ENCODE measurements around the gene ANAPC2.

Gene ANAPC2

DNA sequence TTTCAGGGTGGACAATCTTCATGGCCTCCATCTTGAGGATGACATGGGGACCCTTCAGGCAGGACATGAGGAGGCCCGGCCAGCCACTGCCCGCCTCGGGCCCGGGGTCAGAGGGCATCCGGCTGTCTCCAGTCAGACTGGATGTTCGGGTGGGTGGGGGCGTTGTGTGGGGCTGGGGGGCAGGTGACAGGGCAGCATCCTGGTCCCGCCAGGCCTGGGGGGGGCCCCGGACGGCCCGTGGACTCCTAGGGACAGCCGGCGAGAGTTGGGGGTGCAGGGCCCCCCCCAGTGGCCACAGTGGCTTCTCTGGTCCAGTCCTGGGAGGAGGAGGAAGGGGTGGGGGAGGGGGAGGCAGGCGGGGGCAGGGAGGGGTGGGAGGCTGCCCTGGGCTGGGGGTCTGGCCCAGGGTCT is 32.7 kb upstream of the ANAPC2 start:
- peaks cover 0 to 43% (median 36%) of the 10 kb centered on the region in 5 donors for H3K4me1 ChIP-seq (ENCODE audit: control insufficient read depth in 5 of 5, insufficient read depth in 5 of 5, low read length in 5 of 5)
- H3K36me3 ChIP-seq (ENCODE audit: control insufficient read depth in 5 of 5, insufficient read depth in 5 of 5, low read length in 5 of 5), result peaks cover 0 to 7% (median 1%) of the 10 kb centered on the region in 5 donors
- no peak overlapping the region for H3K27ac ChIP-seq (ENCODE audit: low read depth, low read length)
- no peak overlapping the region for H3K9ac ChIP-seq (ENCODE audit: low read length in 5 of 5)
- no peaks in the 10 kb centered on the region for H3K9me3 ChIP-seq (ENCODE audit: control insufficient read depth in 5 of 5, low read length in 5 of 5)
- H3K4me3 ChIP-seq (ENCODE audit: low read depth in 1 of 5, low read length in 5 of 5), result no peak overlapping the region
- peaks cover 0 to 4% (median 0%) of the 10 kb centered on the region in 5 donors for H3K27me3 ChIP-seq (ENCODE audit: control insufficient read depth in 5 of 5, insufficient read depth in 4 of 5, low read length in 5 of 5)

DNA sequence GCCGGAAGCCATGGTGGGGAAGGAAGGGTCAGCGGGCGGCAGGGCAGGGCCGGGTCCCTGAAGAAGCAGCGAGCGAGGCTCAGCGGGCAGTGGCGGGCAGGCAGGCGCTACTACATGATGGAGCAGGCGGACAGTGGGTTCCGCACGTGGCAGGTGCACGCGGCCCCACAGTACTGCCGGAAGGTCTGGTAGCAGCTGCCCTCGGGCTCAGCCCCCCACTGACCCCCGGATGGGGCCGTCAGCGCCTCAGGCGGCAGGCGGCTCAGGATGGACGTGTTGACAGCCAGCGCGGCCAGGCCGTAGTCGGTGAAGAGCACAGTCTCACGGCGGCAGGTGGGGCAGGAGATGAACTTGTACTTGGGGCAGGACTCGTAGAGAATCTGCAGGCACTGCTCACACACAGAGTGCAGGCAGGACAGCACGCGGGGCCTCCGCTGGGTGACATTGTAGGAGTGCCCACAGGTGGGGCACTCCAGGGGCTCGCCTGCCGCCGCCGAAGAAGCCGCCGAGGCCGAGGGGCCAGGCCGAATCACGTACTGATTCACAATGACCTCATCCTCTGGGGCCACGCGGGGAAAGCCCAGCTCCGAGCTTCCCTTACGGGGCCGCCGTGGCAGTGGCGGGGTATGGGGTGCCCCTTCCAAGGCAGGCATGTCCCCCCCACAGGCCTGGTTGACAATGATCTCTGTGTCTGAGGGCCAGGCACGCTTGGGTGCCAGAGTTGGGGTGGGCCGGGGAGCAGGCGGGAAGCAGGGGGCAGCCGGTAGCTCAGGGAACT is 32.1 kb upstream of the ANAPC2 start:
- Histone ChIP-seq H3K27ac (ENCODE audit: low read depth, low read length) (no peak overlapping the region), H3K27me3 (ENCODE audit: control insufficient read depth in 5 of 5, insufficient read depth in 4 of 5, low read length in 5 of 5) (peaks cover 0 to 4% (median 0%) of the 10 kb centered on the region in 5 donors), H3K4me1 (ENCODE audit: control insufficient read depth in 5 of 5, insufficient read depth in 5 of 5, low read length in 5 of 5) (peaks cover 0 to 43% (median 36%) of the 10 kb centered on the region in 5 donors), H3K36me3 (ENCODE audit: control insufficient read depth in 5 of 5, insufficient read depth in 5 of 5, low read length in 5 of 5) (peaks cover 0 to 9% (median 5%) of the 10 kb centered on the region in 5 donors), H3K9me3 (ENCODE audit: control insufficient read depth in 5 of 5, low read length in 5 of 5) (no peaks in the 10 kb centered on the region), H3K4me3 (ENCODE audit: low read depth in 1 of 5, low read length in 5 of 5) (no peak overlapping the region), H3K9ac (ENCODE audit: low read length in 5 of 5) (no peak overlapping the region)

DNA sequence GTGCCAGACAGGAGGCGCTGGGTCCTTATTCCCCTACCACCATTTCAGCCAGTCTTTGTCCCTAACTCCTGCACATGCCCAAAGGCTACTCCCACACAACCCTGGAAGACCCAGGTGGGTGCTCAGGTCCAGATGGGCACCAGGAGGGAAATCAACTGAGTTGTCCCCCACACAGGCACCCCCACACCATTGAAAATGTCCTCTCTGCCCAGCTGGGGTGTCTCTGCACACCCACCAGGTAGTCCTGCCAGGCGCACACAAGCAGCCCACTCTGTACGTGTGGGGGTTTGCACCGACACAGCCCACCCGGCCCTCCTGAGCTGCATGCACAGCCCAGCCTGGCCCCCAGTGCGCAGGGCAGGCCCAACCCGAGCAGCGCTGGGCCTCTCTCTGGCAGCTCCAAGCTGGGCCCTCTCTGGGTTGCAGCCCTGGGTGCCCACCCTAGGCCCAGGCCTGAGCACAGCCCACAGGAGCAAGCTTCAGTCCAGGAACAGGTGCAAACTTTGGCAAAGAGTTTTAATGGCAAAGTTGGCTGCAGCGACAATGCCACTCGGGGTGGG is 31.5 kb upstream of the ANAPC2 start:
- Histone ChIP-seq H3K36me3 (ENCODE audit: control insufficient read depth in 5 of 5, insufficient read depth in 5 of 5, low read length in 5 of 5) (peaks cover 0 to 11% (median 8%) of the 10 kb centered on the region in 5 donors), H3K27me3 (ENCODE audit: control insufficient read depth in 5 of 5, insufficient read depth in 4 of 5, low read length in 5 of 5) (no peaks in the 10 kb centered on the region), H3K9ac (ENCODE audit: low read length in 5 of 5) (no peak overlapping the region), H3K4me3 (ENCODE audit: low read depth in 1 of 5, low read length in 5 of 5) (no peak overlapping the region), H3K4me1 (ENCODE audit: control insufficient read depth in 5 of 5, insufficient read depth in 5 of 5, low read length in 5 of 5) (peaks cover 0 to 43% (median 36%) of the 10 kb centered on the region in 5 donors), H3K27ac (ENCODE audit: low read depth, low read length) (no peak overlapping the region), H3K9me3 (ENCODE audit: control insufficient read depth in 5 of 5, low read length in 5 of 5) (no peaks in the 10 kb centered on the region)

DNA sequence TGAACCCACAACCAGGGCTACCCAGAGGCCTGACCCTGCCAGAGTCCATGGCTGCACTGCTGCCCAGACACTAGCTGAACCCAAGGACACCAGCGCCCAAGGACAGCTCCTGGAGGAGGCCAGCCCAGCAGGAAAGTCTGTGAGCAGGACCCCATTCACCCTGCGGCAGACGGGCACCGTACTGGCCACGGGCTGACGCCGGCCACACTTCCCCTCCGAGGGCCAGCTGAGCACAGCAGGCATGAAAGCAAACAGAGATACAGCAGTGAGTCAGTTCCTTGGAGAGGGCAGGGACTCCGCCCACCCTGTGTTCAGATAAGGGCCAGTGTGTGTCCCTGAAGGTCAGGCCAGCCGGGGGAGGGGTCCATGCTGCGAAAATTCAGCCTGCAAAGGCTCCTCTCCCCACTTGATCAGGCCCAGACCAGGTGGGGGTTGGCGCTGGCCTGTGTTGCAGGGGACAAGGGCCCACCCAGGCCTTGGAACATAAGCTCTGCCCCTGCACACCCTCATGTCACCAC is 30.5 kb upstream of the ANAPC2 start:
- Histone ChIP-seq H3K36me3 (ENCODE audit: control insufficient read depth in 5 of 5, insufficient read depth in 5 of 5, low read length in 5 of 5) (peaks cover 0 to 15% (median 12%) of the 10 kb centered on the region in 5 donors), H3K9me3 (ENCODE audit: control insufficient read depth in 5 of 5, low read length in 5 of 5) (no peaks in the 10 kb centered on the region), H3K4me1 (ENCODE audit: control insufficient read depth in 5 of 5, insufficient read depth in 5 of 5, low read length in 5 of 5) (peaks cover 0 to 38% (median 32%) of the 10 kb centered on the region in 5 donors), H3K27me3 (ENCODE audit: control insufficient read depth in 5 of 5, insufficient read depth in 4 of 5, low read length in 5 of 5) (no peaks in the 10 kb centered on the region), H3K27ac (ENCODE audit: low read depth, low read length) (no peak overlapping the region), H3K9ac (ENCODE audit: low read length in 5 of 5) (no peak overlapping the region), H3K4me3 (ENCODE audit: low read depth in 1 of 5, low read length in 5 of 5) (no peak overlapping the region)

DNA sequence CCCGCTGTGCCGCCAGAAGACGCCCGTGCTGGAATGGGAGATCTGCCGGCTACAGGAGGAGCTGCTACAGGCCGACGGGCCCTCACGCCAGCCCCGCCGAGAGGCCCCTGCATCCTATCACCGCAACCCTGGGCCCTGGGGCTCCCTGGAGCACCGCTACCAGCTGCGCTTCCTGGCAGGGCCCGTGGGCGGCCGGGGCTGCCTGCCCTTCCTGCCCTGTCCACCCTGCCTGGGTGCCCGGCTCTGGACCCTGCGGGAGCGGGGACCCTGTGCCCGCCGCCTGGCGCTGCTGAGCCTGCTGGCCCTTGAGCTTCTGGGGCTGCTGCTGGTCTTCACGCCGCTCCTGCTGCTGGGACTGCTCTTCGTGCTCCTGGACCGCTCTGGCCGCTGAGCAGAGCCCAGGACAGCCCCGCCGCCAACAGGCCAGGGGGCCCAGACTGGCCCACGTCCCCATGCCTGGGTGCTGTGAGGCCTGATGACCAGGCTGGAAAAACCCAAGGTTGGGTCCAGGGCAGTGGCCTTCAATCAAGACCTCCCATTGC is 29.9 kb upstream of the ANAPC2 start:
- H3K9me3 ChIP-seq (ENCODE audit: control insufficient read depth in 5 of 5, low read length in 5 of 5), result no peaks in the 10 kb centered on the region
- H3K27me3 ChIP-seq (ENCODE audit: control insufficient read depth in 5 of 5, insufficient read depth in 4 of 5, low read length in 5 of 5), result no peaks in the 10 kb centered on the region
- H3K9ac ChIP-seq (ENCODE audit: low read length in 5 of 5), result peak overlapping the region in 1 of 5 donors; percentile 77
- no peak overlapping the region for H3K27ac ChIP-seq (ENCODE audit: low read depth, low read length)
- peaks cover 0 to 36% (median 29%) of the 10 kb centered on the region in 5 donors for H3K4me1 ChIP-seq (ENCODE audit: control insufficient read depth in 5 of 5, insufficient read depth in 5 of 5, low read length in 5 of 5)
- H3K36me3 ChIP-seq (ENCODE audit: control insufficient read depth in 5 of 5, insufficient read depth in 5 of 5, low read length in 5 of 5), result peaks cover 0 to 15% (median 12%) of the 10 kb centered on the region in 5 donors
- H3K4me3 ChIP-seq (ENCODE audit: low read depth in 1 of 5, low read length in 5 of 5), result no peak overlapping the region

DNA sequence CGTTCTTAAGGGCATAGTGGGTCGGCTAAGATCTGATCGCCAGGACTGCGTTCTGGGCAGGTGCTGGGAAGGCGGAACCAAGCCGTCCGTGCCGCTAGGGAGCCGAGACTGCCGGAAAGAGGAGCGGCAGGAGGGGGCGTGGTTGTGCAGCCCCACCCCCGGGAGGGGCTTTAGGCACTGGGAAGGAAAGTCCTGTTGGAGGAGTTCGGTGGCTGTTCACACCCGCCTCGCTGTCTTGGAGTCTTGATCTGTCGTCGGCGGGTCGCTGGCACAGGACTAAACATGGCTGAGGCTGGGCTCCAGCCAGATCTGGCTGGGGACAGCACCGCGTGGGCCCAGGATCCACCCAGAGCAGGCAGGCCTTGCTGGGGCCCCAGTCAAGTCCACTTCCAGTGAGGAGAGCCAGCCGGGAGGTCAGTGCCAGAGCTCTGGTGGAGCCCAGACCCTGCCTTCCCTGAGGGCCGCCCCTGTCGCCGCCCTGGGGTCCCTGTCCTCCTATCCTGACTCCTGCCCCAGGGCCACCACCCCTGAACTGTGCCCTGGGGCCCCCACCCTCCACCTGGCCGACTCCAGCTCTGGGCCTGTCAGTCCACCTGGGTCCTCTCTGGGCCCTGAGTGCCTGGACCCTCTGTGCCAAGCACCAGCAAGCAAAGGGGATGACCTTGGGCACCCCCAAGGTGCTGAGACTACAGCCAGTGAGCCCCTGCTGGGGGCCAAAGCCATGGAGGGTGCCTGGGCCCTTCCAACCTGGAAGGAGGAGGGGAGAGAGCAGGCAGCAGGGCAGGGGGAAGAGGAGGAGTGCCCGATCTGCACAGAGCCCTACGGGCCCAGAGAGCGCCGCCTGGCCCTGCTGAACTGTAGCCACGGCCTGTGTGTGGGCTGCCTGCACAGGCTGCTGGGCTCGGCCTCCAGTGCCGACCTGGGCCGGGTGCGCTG is 29.2 kb upstream of the ANAPC2 start:
- Histone ChIP-seq H3K27ac (ENCODE audit: low read depth, low read length) (no peak overlapping the region), H3K4me1 (ENCODE audit: control insufficient read depth in 5 of 5, insufficient read depth in 5 of 5, low read length in 5 of 5) (peaks cover 0 to 29% (median 23%) of the 10 kb centered on the region in 5 donors), H3K4me3 (ENCODE audit: low read depth in 1 of 5, low read length in 5 of 5) (peak overlapping the region; percentile 17 to 63 (median 44)), H3K27me3 (ENCODE audit: control insufficient read depth in 5 of 5, insufficient read depth in 4 of 5, low read length in 5 of 5) (no peaks in the 10 kb centered on the region), H3K9ac (ENCODE audit: low read length in 5 of 5) (peak overlapping the region in 3 of 5 donors; percentile 17 to 77 (median 57)), H3K9me3 (ENCODE audit: control insufficient read depth in 5 of 5, low read length in 5 of 5) (no peaks in the 10 kb centered on the region), H3K36me3 (ENCODE audit: control insufficient read depth in 5 of 5, insufficient read depth in 5 of 5, low read length in 5 of 5) (peaks cover 0 to 15% (median 12%) of the 10 kb centered on the region in 5 donors)

DNA sequence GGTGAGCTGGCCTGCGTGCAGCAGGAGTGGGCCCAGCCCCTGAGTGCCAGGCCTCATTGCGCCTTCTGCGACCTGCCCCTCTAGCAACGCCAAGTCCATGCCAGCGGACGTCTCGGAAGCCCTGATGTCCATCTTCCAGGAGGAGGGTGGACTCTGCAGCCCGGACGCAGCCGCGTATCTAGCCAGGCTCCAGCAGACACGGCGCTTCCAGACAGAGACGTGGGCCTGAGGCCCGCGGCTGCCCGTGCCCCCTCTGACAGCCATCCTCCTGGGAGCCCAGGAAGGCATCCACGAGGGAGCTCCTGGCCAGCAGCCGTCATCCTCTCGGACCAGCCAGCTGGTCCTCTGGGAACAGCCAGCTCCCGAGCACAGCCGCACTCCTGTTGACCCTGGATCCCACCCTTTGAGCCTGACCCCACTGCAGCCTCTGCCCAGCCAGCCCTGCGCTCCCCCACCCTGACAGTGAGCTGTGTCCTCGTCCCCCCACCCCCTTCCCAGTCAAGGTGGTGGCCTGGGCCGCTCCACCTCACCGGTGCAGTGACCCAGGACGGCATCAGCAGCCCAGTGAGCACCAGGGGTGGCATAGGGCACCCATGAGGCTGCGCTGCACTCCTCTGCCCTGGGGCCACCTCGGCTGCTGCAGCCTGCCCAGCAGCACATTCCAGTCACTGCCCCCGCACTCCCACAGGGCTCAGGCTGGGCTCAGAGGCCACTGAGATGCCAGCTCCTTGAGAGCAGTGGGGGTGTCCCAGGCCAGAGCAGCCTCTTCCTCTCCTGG is 28.0 kb upstream of the ANAPC2 start:
- no peak overlapping the region for H3K4me3 ChIP-seq (ENCODE audit: low read depth in 1 of 5, low read length in 5 of 5)
- H3K4me1 ChIP-seq (ENCODE audit: control insufficient read depth in 5 of 5, insufficient read depth in 5 of 5, low read length in 5 of 5), result peaks cover 0 to 24% (median 19%) of the 10 kb centered on the region in 5 donors
- no peak overlapping the region for H3K27ac ChIP-seq (ENCODE audit: low read depth, low read length)
- peaks cover 0 to 15% (median 12%) of the 10 kb centered on the region in 5 donors for H3K36me3 ChIP-seq (ENCODE audit: control insufficient read depth in 5 of 5, insufficient read depth in 5 of 5, low read length in 5 of 5)
- no peaks in the 10 kb centered on the region for H3K27me3 ChIP-seq (ENCODE audit: control insufficient read depth in 5 of 5, insufficient read depth in 4 of 5, low read length in 5 of 5)
- no peak overlapping the region for H3K9ac ChIP-seq (ENCODE audit: low read length in 5 of 5)
- H3K9me3 ChIP-seq (ENCODE audit: control insufficient read depth in 5 of 5, low read length in 5 of 5), result no peaks in the 10 kb centered on the region

DNA sequence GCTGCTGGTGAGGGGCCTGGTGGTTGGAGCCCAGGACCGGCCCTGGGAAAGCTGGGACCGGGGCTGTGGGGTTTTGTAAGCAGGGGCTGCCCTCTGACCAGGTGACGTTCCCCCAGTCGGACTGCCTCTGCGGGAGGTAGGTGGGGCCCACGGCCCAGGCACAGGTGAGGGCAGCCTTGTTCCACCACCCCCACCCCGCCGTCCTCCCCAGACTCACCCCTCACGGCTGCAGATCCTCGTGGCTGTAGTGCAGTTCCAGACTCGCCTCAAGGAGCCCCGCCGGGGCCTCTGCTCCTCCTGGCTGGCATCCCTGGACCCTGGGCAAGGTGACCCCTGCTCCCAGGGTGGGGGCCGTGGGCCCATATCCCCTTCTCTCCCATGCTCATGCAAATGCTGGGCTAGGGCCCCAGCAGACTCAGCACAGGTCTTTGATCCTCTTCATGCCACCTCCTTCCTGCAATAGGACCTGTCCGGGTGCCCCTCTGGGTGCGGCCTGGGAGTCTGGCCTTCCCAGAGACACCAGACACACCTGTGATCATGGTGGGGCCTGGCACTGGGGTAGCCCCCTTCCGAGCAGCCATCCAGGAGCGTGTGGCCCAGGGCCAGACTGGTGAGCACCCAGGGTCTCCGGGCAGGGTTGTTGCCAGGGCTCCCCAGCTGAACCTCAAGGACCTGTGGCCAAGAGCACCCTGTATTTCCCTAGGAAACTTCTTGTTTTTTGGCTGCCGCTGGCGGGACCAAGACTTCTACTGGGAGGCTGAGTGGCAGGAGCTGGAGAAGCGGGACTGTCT is 27.0 kb upstream of the ANAPC2 start:
- Histone ChIP-seq H3K9me3 (ENCODE audit: control insufficient read depth in 5 of 5, low read length in 5 of 5) (no peaks in the 10 kb centered on the region), H3K27me3 (ENCODE audit: control insufficient read depth in 5 of 5, insufficient read depth in 4 of 5, low read length in 5 of 5) (no peaks in the 10 kb centered on the region), H3K9ac (ENCODE audit: low read length in 5 of 5) (no peak overlapping the region), H3K36me3 (ENCODE audit: control insufficient read depth in 5 of 5, insufficient read depth in 5 of 5, low read length in 5 of 5) (peaks cover 0 to 15% (median 12%) of the 10 kb centered on the region in 5 donors), H3K4me1 (ENCODE audit: control insufficient read depth in 5 of 5, insufficient read depth in 5 of 5, low read length in 5 of 5) (peaks cover 0 to 24% (median 18%) of the 10 kb centered on the region in 5 donors), H3K27ac (ENCODE audit: low read depth, low read length) (no peak overlapping the region), H3K4me3 (ENCODE audit: low read depth in 1 of 5, low read length in 5 of 5) (no peak overlapping the region)
